Stomach (tissue), 9 donors: ENCODE results near the gene MTCH1. TPM values are rescaled to one million over a fixed set of nuclear protein-coding genes. Genes with fewer than 3 reads are reported as not detected.

Source experiments
- DNase-seq, 2 donors: peaks; one replicate each; pipeline versions ENCODE4 v3.0.0 to v3.0.0-alpha.2; 2013 to 2019
- H3K27ac ChIP-seq, 5 donors: fragments of 200-600 bp in 4 of 5; sonication (generic) in 4 of 5; one replicate each; pipeline ENCODE4 v1.5.1; 2013 to 2019; ENCODE audit warnings: mild to moderate bottlenecking in 1 of 5, moderate library complexity in 1 of 5
- H3K27me3 ChIP-seq, 3 donors: fragments of 200-600 bp; sonication (generic); one replicate each; pipeline ENCODE4 v1.5.1; 2017 to 2019; ENCODE audit warnings: mixed run types in 1 of 3
- H3K36me3 ChIP-seq, 4 donors: fragments of 200-600 bp; sonication (generic); 1 replicate in 3 of 4; 2 replicates in 1 of 4; pipeline ENCODE4 v1.5.1; 2016 to 2019
- H3K4me1 ChIP-seq, 4 donors: fragments of 200-600 bp; sonication (generic); one replicate each; pipeline ENCODE4 v1.5.1; 2016 to 2019
- H3K4me3 ChIP-seq, 4 donors: fragments of 200-600 bp; sonication (generic) in 3 of 4; one replicate each; pipeline ENCODE4 v1.5.1; 2016 to 2019; ENCODE audit warnings: mild to moderate bottlenecking in 1 of 4
- H3K9me3 ChIP-seq, 4 donors: fragments of 200-600 bp; sonication (generic); one replicate each; pipeline ENCODE4 v1.5.1; 2016 to 2019
- CTCF ChIP-seq, 7 experiments: fragments of 450-650 bp in 4 of 7; fragments of 200-600 bp in 3 of 7; sonication (generic) in 3 of 7; IDR thresholded peaks; one replicate each; pipeline ENCODE4 v1.5.1; 2016 to 2019; ENCODE audit warnings: antibody characterized with exemption in 7 of 7, control low read depth in 2 of 7, mild to moderate bottlenecking in 1 of 7
- EP300 ChIP-seq: sonication (generic); formaldehyde crosslinking; IDR thresholded peaks from one replicate; pipeline ENCODE4 v1.6.1; 2017; ENCODE audit warnings: antibody characterized with exemption
- POLR2A ChIP-seq, 4 donors: fragments of 450-650 bp; IDR thresholded peaks; one replicate each; pipeline ENCODE4 v1.6.1; 2016; ENCODE audit warnings: antibody characterized with exemption in 4 of 4, control low read depth in 2 of 4, mild to moderate bottlenecking in 1 of 4, moderate library complexity in 1 of 4
- POLR2AphosphoS5 ChIP-seq, 3 donors: sonication (generic); formaldehyde crosslinking; IDR thresholded peaks; one replicate each; pipeline ENCODE4 v1.6.1; 2016; ENCODE audit warnings: antibody characterized with exemption in 3 of 3
- WGBS, 5 donors: extraction: QIAGEN DNeasy Blood & Tissue Kit in 3 of 5; methylation state at CpG; one replicate each; pipeline versions ENCODE4 v1.1.5 to v1.1.7; 2013 to 2018; 5-methylcytosine and 5-hydroxymethylcytosine counted together
- intact Hi-C: fragments of 100-400 bp; cut with DNase I; formaldehyde crosslinking; loops from one replicate; pipeline ENCODE4 v1.15.1; 2023; ENCODE audit warnings: low total_unique reads
- polyA plus RNA-seq, 3 donors: library from polyadenylated mRNA; stranded (reverse); fragments of 200-250 nt; gene quantifications; one replicate each; pipeline ENCODE4 v1.2.3, GENCODE V29; 2013
- total RNA-seq, 5 donors: library from RNA; depleted of rRNA; stranded (reverse); fragments of >200 nt; gene quantifications; one replicate each; pipeline versions ENCODE4 v1.1.0 to v1.2.3, GENCODE V29; 2014 to 2016
- donor health status: healthy with polysubstance abuse.
- donor health status: Bipolar disorder and iron deficiency.
- donor health status: healthy.

The MTCH1 gene
- total and polyA plus RNA-seq, 8 donors, result 110 to 202 (median 148) TPM

GRCh38 chr6:36980129-36980528 is 5.9 kb downstream of the MTCH1 start:
- no peak for DNase-seq
- Histone ChIP-seq H3K4me3 (no peak overlapping the region), H3K27ac (peak overlapping the region in 1 of 5 donors; percentile 59), H3K27me3 (no peaks in the 10 kb centered on the region), H3K36me3 (peaks cover 35 to 69% (median 51%) of the 10 kb centered on the region in 4 donors), H3K9me3 (no peaks in the 10 kb centered on the region), H3K4me1 (peaks cover 46 to 74% (median 58%) of the 10 kb centered on the region in 4 donors)
- TF ChIP-seq POLR2A (IDR thresholded peaks at IDR 0.05) (no peak), EP300 (no peak), POLR2AphosphoS5 (IDR thresholded peaks at IDR 0.05) (no peak), CTCF (IDR thresholded peaks at IDR 0.05) (no peak)
- WGBS, 5 donors, result 43 to 76% (median 67%) methylated on average over 6 of the region's 6 CpGs
- intact Hi-C loops, result no loop called here

GRCh38 chr6:36979347-36979742 is 6.7 kb downstream of the MTCH1 start:
- H3K27ac ChIP-seq, result peak overlapping the region in 2 of 5 donors; percentile 17 to 59
- peaks cover 41 to 67% (median 52%) of the 10 kb centered on the region in 4 donors for H3K4me1 ChIP-seq
- no peaks in the 10 kb centered on the region for H3K9me3 ChIP-seq
- WGBS, 5 donors, result 28 to 39% (median 32%) methylated on average over 4 of the region's 4 CpGs
- H3K4me3 ChIP-seq, result no peak overlapping the region
- peak; percentile 57 to 88 for DNase-seq
- intact Hi-C loops, result no loop called here
- TF ChIP-seq POLR2AphosphoS5 (IDR thresholded peaks at IDR 0.05) (peak in 1 of 3 donors; percentile 20), CTCF (IDR thresholded peaks at IDR 0.05) (peak in 5 of 7 experiments; percentile 19 to 55 (median 37)), POLR2A (IDR thresholded peaks at IDR 0.05) (no peak)
- H3K27me3 ChIP-seq, result no peaks in the 10 kb centered on the region
- H3K36me3 ChIP-seq, result peaks cover 42 to 77% (median 58%) of the 10 kb centered on the region in 4 donors

- intact Hi-C loops, result no loop called here
- Histone ChIP-seq H3K4me1 (peaks cover 34 to 60% (median 45%) of the 10 kb centered on the region in 4 donors), H3K36me3 (peaks cover 49 to 83% (median 65%) of the 10 kb centered on the region in 4 donors), H3K27me3 (no peaks in the 10 kb centered on the region), H3K9me3 (no peaks in the 10 kb centered on the region), H3K4me3 (no peak overlapping the region), H3K27ac (peak overlapping the region in 1 of 5 donors; percentile 59)
- WGBS, 5 donors, result 64 to 76% (median 72%) methylated on average over 8 to 11 of the region's 11 CpGs
- no peak for DNase-seq
- TF ChIP-seq EP300 (no peak), CTCF (IDR thresholded peaks at IDR 0.05) (no peak), POLR2AphosphoS5 (IDR thresholded peaks at IDR 0.05) (no peak), POLR2A (IDR thresholded peaks at IDR 0.05) (no peak)
Measured at GRCh38 chr6:36978421-36979346, 7.3 kb downstream of the MTCH1 start.

- intact Hi-C loops, result no loop called here
- no peaks in the 10 kb centered on the region for H3K27me3 ChIP-seq
- DNase-seq, result no peak
- H3K36me3 ChIP-seq, result peaks cover 61 to 91% (median 75%) of the 10 kb centered on the region in 4 donors
- H3K4me1 ChIP-seq, result peaks cover 22 to 48% (median 34%) of the 10 kb centered on the region in 4 donors
- no peak overlapping the region for H3K4me3 ChIP-seq
- WGBS, 5 donors, result 73 to 81% (median 79%) methylated on average over 12 to 16 of the region's 16 CpGs
- no peak for TF ChIP-seq POLR2AphosphoS5 (IDR thresholded peaks at IDR 0.05)
- TF ChIP-seq EP300, result no peak
- no peak for TF ChIP-seq POLR2A (IDR thresholded peaks at IDR 0.05)
- TF ChIP-seq CTCF (IDR thresholded peaks at IDR 0.05), result no peak
- no peak overlapping the region for H3K27ac ChIP-seq
- no peaks in the 10 kb centered on the region for H3K9me3 ChIP-seq
Measured at GRCh38 chr6:36977470-36977941, 8.5 kb downstream of the MTCH1 start.
